HG03095 (cell line): ENCODE data around the gene DFFB.
"Not testable (repeated sequence)": the region's sequence is repeated elsewhere in the genome, so short reads cannot be mapped to it uniquely, and the experiment has no call there.

Source experiments
- ATAC-seq: cut with Tn5 transposase; IDR thresholded peaks from one replicate; pipeline ENCODE4 v1.9.1; 2021; ENCODE audit warnings: moderate library complexity; ENCODE audit not compliant: unreplicated experiment

Gene DFFB

GRCh38 chr1:3856923-3857790, at the start of gene DFFB, which contains the start of gene CEP104:
DFFB (plus strand) TSS chr1:3857476; CDS start chr1:3857604, 128 bp downstream.
CEP104 (minus strand) TSS chr1:3857211; CDS start chr1:3852407, 4,804 bp downstream.
- peak; percentile 91 for ATAC-seq

- no peak for ATAC-seq
Measured at GRCh38 chr1:3807769-3808168, 49.5 kb upstream of the DFFB start.

GRCh38 chr1:3809680-3810079, 47.6 kb upstream of the DFFB start:
- ATAC-seq = no peak

- not testable (repeated sequence) for ATAC-seq
Measured at GRCh38 chr1:3810149-3810761, 47.0 kb upstream of the DFFB start.

- no peak for ATAC-seq
Measured at GRCh38 chr1:3811595-3811911, 45.7 kb upstream of the DFFB start.

GRCh38 chr1:3814065-3814464, 43.2 kb upstream of the DFFB start:
- no peak for ATAC-seq

- ATAC-seq = no peak
Measured at GRCh38 chr1:3814771-3815561, 42.3 kb upstream of the DFFB start.

GRCh38 chr1:3816331-3817137, 40.7 kb upstream of the DFFB start:
- ATAC-seq = no peak

GRCh38 chr1:3817138-3817740, 40.0 kb upstream of the DFFB start:
- ATAC-seq = no peak

- no peak for ATAC-seq
Measured at GRCh38 chr1:3817821-3818597, 39.3 kb upstream of the DFFB start.

GRCh38 chr1:3819771-3820200, 37.5 kb upstream of the DFFB start:
- no peak for ATAC-seq

- no peak for ATAC-seq
Measured at GRCh38 chr1:3820316-3820715, 37.0 kb upstream of the DFFB start.

GRCh38 chr1:3821004-3821403, 36.3 kb upstream of the DFFB start:
- ATAC-seq = no peak

GRCh38 chr1:3821447-3821846, 35.8 kb upstream of the DFFB start:
- ATAC-seq = no peak

- no peak for ATAC-seq
Measured at GRCh38 chr1:3821908-3822307, 35.4 kb upstream of the DFFB start.

GRCh38 chr1:3822421-3822820, 34.9 kb upstream of the DFFB start:
- no peak for ATAC-seq

GRCh38 chr1:3824650-3825049, 32.6 kb upstream of the DFFB start:
- ATAC-seq = no peak

GRCh38 chr1:3825356-3825755, 31.9 kb upstream of the DFFB start:
- no peak for ATAC-seq

- ATAC-seq = no peak
Measured at GRCh38 chr1:3827813-3828307, 29.4 kb upstream of the DFFB start.
